GM18498 (cell line): ENCODE measurements around the gene ZNF699.
"Not testable (repeated sequence)": the region's sequence is repeated elsewhere in the genome, so short reads cannot be mapped to it uniquely, and the experiment has no call there.

Experiments used
- ATAC-seq: cut with Tn5 transposase; IDR thresholded peaks from one replicate; pipeline ENCODE4 v1.9.1; 2021; ENCODE audit warnings: mild to moderate bottlenecking, moderate library complexity; ENCODE audit not compliant: unreplicated experiment

The ZNF699 gene

GRCh38 chr19:9289231-9289884 is 20.3 kb downstream of the ZNF699 start:
- no peak for ATAC-seq

GRCh38 chr19:9283485-9283884 is 26.2 kb downstream of the ZNF699 start:
- not testable (repeated sequence) for ATAC-seq

GRCh38 chr19:9251236-9251635 is 58.4 kb downstream of the ZNF699 start:
- no peak for ATAC-seq

GRCh38 chr19:9250630-9251029 is 59.0 kb downstream of the ZNF699 start, which contains the start of gene OR7E24:
TSS of gene OR7E24 (plus strand) at chr19:9250930. CDS start at chr19:9251044, 114 bp downstream.
- no peak for ATAC-seq
